Activated CD8-positive, alpha-beta memory T cell treated with anti-CD3 and anti-CD28 coated beads for 36 hours (primary cell): ENCODE results near the gene PITPNM3. TPM values are rescaled to one million over a fixed set of nuclear protein-coding genes. Genes with fewer than 3 reads are reported as not detected.

ENCODE experiments used
- CTCF ChIA-PET: fragments of 350-600 bp; sonication (Branson Sonifier 250); formaldehyde crosslinking; loops from one replicate; lab custom pipeline; 2021; ENCODE audit warnings: antibody characterized with exemption; lab: Charles Lee
- POLR2A ChIA-PET: fragments of 350-600 bp; sonication (Branson Sonifier 250); formaldehyde crosslinking; loops from one replicate; lab custom pipeline; 2021; ENCODE audit warnings: antibody characterized with exemption; lab: Charles Lee
- total RNA-seq, 2 experiments: library from RNA; stranded (reverse); gene quantifications; one replicate each; pipeline ENCODE4 v1.2.3, GENCODE V29; 2021

PITPNM3 gene
- total RNA-seq, 2 experiments from 2014 or later = 0.44 to 0.59 TPM

DNA sequence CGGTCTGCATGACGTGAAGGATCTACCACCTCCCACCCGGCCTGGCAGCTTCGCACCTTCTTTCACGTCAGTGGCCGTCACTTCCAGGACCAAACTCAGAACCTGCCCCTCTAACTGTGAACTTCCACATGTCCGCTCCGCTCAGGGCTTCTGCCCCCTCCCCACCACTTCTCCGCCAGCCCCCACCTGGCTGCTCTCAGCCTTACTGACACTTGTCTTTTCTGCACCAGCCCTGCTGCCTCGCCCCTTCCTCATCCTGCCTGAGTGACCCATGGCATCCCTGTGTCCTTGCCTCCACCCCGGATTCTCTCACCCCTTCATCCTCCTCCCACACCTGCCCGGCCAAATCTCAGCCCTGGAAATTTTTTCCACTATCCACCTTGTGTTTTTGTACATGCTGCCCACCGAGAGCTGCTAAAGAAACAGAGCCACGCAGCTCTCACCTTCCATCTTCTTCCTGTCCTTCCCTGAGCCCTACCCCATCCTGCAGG lies 97.8 kb downstream of the PITPNM3 start:
- POLR2A ChIA-PET = interaction anchor here (0.6 kb wide), 1 partner anchor 192 kb away, joined by 3 read pairs; no protein-coding TSS in a partner anchor
- CTCF ChIA-PET = no interaction called here

DNA sequence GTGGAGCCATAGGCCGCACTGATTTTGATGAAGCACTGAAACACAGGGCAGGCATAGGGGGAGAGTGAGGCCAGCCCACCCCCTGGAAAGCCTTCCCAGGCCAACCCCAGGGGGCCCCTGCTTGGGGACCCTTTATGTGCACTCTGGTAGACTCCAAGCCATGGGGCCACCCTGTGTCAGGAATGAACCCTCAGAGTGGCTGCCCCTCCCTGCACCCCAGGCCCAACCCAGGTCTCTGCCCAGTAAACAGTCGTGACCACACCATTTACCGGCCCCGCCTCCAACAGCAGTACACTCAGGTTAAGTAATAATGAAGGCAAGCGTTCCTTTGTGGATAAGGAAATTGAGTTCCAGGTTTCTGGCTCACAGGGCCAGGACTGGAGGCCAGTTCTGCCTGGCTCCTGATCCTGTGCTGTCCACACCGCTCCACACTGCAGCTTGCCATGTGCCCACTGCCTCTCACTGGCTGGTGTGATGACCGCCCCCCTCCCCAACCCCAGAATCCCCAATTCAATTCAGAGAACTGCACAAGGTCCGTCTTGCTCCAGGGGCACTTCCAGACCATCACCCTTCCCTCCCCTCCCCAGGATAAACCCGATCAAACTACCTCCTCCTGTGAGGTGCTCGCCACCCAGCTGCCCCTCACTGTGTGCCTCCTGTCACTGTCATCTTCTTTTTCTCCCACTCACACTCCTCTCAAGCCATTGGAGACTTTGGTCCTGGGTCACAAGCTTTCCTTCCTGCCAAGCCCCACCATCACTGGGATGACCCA lies 98.5 kb downstream of the PITPNM3 start:
- CTCF ChIA-PET = no interaction called here
- POLR2A ChIA-PET = interaction anchor here (0.6 kb wide), 1 partner anchor 193 kb away, joined by 3 read pairs; no protein-coding TSS in a partner anchor

DNA sequence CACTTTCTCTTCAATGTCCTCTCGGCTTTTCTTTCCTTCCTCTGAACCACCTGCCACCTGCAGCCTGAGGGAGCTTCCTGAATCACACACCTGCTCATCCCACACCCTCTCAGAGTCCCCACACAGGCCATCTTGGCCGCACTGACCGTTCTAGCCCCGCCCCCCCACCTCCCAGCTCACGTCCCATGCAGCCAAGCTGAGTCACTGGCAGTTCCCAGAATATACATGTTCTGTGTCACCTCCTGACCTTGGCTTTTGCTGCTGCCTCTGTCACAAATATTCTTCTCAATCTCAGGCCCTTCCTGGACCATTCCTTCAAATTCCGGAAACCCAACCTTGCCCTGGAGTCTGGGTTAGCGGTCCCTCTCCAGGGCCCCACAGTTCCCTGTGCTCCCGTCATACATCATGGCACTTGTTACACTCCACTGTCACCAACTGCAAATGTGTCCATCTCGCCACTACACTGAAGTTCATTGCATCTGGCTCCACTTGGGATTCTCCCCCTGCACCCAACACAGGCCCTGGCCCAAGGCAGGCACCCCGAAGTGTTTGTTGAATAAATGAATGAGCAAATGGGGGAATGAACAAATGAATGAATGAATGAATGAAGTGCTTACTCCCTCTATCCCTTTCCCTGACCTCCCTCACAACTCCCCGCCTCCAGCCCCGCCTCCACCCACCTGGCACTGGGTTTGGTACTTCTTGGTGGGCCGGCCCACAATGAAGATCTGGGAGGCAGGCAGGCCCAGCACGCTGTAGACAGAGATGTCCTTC lies 99.3 kb downstream of the PITPNM3 start:
- ChIA-PET POLR2A (no interaction called here), CTCF (no interaction called here)

DNA sequence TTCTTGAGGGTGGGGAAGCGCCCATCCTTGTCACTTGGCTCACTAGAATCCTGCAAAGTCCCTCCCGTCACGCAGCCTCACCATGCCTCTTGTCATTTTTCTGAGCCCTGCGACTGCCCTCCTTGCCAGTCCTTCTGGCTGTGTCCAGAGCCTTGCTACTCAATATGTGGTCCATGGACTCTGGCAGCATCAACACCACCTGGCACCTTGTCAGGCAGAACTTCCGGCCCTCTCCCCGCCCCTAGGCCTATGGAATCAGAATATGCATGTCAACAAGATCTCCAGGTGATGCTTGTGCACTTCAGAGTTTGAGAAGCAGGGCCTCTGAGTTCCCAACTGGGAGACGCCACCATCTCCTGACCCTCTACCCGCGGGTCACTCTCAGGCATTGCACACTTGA lies 100.0 kb downstream of the PITPNM3 start:
- POLR2A ChIA-PET = no interaction called here
- CTCF ChIA-PET = no interaction called here

DNA sequence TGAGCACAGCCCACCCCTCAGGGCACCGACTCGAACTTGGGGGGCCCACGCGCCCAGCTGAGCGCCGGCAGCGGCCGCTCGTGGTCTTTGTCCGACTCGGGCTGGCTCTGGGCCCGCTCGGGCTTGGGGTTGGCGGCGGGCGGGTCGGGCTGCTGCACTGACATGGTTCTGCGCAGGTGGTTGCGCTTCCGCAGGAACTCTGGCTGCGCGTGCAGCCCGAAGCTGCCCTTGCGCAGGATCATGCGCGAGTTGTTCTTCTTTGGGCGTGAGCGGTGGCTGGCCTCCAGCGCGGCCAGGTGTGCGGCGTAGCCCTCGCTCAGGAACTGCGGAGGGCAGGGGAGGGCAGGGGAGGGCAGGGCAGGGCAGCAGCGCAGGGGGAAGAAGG lies 101.0 kb downstream of the PITPNM3 start:
- CTCF ChIA-PET = interaction anchor here (0.6 kb wide), 1 partner anchor 190 kb away, joined by 3 read pairs; no protein-coding TSS in a partner anchor
- POLR2A ChIA-PET = interaction anchor here (0.7 to 1.1 kb wide), 2 partner anchors 12 to 909 kb away, joined by 4 read pairs; no protein-coding TSS in a partner anchor

DNA sequence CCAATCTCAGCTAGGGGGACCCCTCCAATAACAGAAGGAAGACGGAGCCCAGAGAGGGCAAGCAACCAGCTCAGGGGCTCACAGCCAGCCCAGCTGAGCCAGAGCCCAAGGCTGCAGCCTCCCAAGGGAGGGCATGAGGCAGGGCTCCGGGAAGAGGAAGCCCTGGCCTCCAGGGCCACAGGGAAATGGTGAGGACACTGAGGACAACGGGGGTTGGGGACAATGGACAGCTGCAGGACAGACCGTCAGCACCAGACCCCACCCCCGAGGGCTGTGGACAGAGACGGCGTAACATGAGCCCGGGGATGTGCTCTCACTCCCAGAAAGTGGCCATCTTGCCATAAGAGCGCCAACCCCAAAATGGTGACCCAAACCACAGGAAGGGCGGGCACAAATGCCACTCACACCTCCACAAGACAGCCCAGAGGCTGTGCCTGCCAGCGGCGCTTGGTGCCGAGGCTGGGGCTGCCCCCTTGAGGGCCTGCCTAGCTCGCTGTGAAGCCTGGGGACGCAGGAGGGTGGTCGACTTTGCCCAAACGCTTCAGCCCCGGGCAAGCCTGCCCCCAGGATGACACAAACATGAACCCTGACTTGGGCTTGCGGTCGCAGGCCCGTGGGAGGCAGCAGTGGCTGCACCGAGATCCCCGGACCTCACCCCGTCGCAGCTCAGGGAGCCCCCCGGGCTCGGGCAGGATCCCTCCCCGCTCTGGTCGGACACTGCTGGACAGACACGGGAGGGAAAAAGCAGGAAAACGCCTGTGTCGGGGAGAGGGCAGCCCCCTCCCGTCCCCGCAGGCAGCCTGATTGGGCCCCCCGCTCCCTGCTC lies 101.6 kb downstream of the PITPNM3 start:
- ChIA-PET CTCF (no interaction called here), POLR2A (interaction anchor here (0.7 to 1.1 kb wide), 2 partner anchors 11 to 909 kb away, joined by 4 read pairs; no protein-coding TSS in a partner anchor)

DNA sequence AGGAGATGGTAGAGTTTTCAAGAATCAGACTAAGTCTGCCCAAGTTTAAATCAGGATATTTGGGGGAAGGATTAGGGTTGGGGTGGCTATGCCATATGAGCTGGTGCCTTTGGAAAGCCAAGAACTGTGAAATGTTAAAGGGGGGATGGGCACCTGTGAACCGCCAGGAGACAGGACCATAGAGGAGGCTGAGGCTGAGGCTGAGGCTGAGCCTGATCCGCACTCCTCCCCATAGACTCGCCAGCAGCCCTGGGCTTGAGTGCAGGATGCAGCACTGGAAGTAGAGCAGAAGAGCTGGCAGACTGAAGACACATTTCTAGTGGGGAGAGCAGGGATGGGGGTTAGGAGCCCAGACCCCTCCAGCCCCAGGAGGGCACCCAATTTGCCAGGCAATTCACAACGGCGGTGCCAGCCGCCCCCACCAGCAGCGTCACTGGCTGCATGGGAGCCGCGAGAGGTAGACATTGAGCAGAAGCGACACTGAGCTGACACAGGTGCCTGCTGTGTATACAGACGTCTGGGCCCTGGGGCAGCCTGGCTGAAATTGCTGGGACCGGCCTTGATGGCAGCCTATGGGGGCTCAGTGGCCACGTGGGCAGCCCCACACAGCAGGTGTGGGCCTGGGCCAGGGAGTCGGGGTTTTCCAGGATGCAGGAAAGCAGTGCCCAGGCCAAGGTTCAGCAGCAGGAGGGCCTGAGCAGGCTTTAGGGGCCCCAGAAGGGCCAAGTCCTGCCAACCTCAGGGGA lies 102.9 kb downstream of the PITPNM3 start:
- ChIA-PET POLR2A (interaction anchor here (0.7 kb wide), 1 partner anchor 9 kb away, joined by 3 read pairs; the partner anchor contains the start of gene PIMREG), CTCF (no interaction called here)

DNA sequence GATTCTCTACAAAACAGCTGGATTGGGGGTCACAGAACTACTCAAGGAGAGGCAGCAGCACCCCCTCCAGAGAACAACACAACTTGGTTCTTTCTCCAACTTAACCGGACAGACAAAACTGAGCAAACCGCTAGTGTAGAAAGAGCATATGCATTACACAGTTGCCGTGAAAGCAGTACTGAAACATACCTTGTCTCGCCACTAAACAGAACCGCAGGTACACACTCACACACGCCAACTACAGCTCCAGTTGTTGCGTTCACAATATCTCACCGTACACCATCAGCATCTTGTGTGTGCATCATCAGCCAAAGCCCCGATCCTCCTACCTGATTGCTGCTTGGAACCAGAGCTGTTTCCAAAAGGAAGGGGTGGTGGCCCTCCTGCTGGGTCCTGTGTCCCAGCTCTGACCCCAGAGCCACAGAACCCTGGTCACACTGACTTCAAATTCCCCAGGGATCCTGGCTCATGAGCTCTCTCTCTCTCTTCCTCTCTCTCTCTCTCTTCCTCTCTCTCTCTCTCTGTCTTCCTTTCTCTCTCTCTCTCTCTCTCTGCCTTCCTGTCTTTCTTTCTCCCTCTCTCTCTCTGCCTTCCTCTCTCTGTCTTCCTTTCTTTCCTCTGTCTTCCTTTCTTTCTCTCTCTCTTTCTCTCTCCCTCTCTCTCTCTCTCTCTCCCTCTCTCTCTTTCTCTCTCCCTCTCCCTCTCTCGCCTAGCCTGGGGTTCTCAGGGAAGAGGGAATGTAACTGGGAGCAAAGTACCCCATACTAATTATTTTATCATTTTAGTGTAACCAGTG lies 103.7 kb downstream of the PITPNM3 start:
- ChIA-PET CTCF (no interaction called here), POLR2A (no interaction called here)

DNA sequence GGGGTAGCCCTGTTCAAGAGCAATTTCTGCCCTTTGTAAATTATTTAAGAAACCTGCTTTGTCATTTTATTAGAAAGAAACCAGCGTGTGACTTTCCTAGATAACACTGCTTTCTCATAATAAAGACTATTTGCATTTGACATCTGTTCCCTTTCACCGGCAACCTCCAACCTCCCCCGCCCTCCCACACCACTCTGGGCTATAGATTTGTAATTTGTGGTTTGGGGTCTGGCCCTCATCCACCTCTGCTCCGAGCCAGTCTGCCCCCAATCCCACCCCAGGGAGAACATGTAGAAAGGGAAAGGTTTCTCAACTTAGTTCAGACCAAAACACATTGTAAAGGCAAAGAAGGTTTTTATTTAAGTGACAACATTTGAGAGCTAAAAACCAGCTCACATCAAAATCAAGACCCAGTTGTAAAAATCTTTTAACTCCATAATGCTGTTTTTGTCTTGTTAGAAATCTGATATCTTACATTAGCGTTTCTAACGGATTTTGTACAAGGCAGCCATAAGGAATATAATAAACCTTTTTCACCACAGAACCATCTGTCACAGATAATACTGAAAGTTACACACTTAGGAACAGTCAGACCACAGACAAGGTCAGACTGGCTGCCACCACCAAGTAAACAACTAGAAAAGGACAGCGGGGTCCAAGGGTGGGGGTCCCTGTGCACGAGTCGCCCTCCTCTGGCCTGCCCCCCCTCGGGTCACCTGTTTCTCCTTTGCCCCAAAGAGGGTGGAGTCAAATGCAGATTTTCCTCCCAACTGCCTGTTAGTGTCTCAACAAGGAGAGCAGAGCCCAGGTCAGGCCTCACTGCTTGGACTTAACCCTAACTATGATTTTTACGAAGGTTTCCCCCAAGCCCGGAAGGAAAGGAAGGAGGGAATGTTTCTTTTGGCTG lies 105.2 kb downstream of the PITPNM3 start:
- ChIA-PET POLR2A (no interaction called here), CTCF (interaction anchor here (2.1 kb wide), 1 partner anchor 15 kb away, joined by 7 read pairs; no protein-coding TSS in a partner anchor)

DNA sequence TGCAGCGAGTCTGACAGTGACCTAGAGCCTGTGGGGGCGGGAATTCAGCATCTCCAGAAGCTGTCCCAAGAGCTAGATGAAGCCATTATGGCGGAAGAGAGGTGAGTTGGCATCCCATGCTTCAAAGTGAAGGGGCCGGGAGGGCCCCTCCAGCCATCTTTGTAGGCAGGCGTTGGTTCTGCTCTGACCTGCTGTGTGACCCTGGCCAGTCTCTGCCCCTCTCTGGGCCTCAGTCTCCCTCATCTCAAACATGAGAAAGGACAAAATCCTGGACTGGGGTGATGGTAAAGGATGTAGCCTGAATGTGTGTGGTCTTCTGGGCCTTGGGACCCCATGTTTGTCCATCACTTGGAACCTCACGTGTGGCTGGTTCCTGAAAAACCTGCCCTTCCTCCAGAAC lies 107.0 kb downstream of the PITPNM3 start:
- POLR2A ChIA-PET = no interaction called here
- CTCF ChIA-PET = interaction anchor here (2.1 kb wide), 1 partner anchor 13 kb away, joined by 7 read pairs; no protein-coding TSS in a partner anchor

DNA sequence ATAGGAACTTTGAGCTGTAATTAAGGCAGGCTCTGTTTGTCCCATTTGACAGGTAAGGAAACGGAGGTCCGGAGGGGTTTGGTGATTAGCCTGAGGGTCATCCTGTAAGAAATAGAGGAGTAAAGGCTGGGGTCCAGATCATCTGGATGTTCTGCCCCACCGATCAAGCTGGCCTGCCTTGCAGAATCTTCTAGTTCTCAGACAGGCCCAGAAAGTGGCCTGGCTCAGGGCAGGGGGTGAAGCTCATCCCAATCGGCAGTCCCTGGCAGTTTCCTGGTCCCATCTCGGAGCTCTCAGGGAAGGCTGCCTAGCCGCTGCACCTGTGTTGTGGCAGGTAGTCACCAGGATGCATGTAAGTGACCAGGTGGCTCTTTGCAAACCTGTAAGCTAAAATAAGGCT lies 107.9 kb downstream of the PITPNM3 start:
- ChIA-PET POLR2A (no interaction called here), CTCF (no interaction called here)

DNA sequence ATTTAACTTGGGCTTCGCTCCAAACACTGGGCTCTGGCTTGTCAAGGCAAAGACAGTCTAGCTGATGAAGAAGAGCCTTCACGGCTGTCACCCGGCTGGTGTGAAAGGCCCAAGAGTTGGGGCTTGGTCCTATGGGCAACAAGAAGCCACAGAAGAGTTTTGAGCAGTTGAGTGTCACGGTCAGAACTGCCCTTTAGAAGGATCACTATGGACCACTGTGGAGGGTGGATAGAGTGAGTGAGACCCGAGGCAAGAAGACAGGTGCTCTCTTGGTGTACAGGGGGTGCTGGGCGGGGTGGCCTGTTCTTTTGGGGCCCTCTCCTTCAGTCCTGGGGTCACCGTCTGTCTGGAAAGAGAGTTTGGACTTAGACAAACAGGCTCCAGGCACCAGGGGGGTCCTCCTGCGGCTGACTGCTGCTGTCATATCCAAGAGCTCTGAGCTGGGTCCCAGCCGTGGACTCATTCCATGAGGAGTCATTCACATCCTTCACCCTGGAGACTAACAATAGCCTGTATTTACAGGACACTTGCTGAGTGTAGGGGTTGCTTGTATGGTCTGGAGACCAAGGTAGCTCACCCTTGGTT lies 109.7 kb downstream of the PITPNM3 start:
- CTCF ChIA-PET = interaction anchor here (0.8 kb wide), 1 partner anchor 740 kb away, joined by 3 read pairs; no protein-coding TSS in a partner anchor
- POLR2A ChIA-PET = no interaction called here

DNA sequence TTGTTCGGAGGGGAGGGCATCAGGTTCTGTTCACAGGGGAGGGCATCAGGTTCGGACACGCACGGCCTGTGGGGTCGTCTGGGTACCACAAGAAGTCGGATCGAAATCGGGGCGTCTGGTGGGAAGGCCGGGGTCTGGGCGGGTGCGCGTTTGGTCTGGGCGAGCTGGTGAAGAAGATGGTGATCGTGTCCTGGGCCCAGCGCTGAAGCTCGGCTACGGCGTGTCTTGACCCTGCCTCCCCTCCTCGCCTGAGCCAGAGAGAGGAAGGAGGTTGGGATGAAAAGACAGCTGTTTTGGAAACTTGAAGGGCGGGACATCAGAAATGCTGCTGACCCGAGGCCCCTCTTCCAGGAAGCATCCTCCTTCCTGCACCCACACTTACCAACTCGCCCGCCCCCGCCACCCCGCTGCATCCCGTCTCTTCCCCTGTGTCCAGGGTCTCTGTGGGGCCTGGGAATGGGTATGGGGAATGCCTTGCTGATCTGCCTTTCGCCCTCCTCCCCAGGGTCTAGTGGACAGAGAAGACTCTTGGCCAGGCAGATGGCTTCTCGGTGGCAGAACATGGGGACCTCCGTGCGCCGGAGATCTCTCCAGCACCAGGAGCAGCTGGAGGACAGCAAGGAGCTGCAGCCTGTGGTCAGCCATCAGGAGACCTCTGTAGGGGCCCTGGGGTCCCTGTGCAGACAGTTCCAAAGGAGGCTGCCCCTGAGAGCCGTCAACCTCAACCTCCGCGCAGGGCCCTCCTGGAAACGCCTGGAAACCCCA lies 111.6 kb downstream of the PITPNM3 start:
- ChIA-PET POLR2A (interaction anchor here (0.9 to 1.0 kb wide), 2 partner anchors 9 to 197 kb away, joined by 3 read pairs; no protein-coding TSS in a partner anchor), CTCF (interaction anchor here (1.6 to 2.2 kb wide), 2 partner anchors 9 to 853 kb away, joined by 5 to 6 read pairs; no protein-coding TSS in a partner anchor)

DNA sequence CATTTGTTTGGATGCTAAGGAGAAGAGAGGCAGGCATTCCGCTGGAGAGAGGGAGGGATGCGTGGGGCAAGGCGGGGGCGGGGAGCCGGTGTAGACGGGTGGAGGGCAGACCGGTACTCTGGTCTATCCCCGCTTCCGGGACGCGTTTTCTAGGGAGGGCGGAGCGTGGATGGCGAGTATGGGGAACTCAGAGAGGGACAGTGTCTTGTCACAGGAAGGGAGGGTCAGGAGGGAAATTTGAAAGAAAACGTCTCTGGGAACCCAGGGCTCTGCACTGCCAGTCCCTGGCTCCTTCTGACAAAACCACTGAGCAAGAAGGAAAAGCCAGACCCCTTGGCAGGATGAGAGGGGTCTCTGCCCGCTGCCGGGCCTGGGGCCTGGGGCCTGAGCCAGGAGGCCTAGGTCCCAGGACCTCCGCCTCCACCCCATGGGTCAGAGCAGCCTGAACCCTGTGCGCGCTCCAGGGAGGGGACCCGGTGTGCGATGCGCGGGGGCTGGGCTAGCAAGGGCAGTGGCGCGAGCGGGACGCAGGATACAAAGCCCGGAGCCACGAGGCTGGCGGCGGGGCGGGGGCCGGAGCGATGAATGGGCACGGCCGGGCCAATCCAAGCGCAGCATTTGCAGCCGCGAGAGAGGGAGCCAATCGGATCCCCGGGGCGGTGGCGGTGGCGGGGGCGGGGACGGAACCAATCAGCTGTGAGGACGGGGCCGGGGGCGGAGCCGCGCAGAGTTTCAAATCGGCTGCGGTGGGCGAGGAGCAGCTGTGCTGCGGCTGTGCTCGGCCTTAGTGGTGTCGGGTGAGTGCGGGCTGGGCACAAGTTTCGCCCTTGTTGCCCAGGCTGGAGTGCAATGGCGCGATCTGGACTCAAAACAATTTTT lies 112.4 kb downstream of the PITPNM3 start, which contains the start of gene PIMREG:
TSS of gene PIMREG (plus strand) at position 764 of the 879 bp plus-strand sequence. CDS start 656 bp downstream, outside the sequence.
- POLR2A ChIA-PET = interaction anchor here (0.5 to 1.0 kb wide), 7 partner anchors 10 to 414 kb away, joined by 3 to 12 read pairs (median 3); no protein-coding TSS in a partner anchor
- CTCF ChIA-PET = interaction anchor here (0.6 to 2.2 kb wide), 4 partner anchors 8 to 971 kb away, joined by 3 to 6 read pairs (median 4); no protein-coding TSS in a partner anchor
